SHP77 treated with DMSO at 0.1 percent for 48 hours (cell line): ENCODE results near the gene FRAT2.
A peak's percentile ranks its signal among the peaks of the same experiment; 100 is the strongest.

Experiments
- DNase-seq: peaks from one replicate; lab custom pipeline; 2025; lab: John Stamatoyannopoulos, UW

Gene FRAT2, protein sequence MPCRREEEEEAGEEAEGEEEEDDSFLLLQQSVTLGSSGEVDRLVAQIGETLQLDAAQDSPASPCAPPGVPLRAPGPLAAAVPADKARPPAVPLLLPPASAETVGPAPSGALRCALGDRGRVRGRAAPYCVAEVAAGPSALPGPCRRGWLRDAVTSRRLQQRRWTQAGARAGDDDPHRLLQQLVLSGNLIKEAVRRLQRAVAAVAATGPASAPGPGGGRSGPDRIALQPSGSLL

DNA sequence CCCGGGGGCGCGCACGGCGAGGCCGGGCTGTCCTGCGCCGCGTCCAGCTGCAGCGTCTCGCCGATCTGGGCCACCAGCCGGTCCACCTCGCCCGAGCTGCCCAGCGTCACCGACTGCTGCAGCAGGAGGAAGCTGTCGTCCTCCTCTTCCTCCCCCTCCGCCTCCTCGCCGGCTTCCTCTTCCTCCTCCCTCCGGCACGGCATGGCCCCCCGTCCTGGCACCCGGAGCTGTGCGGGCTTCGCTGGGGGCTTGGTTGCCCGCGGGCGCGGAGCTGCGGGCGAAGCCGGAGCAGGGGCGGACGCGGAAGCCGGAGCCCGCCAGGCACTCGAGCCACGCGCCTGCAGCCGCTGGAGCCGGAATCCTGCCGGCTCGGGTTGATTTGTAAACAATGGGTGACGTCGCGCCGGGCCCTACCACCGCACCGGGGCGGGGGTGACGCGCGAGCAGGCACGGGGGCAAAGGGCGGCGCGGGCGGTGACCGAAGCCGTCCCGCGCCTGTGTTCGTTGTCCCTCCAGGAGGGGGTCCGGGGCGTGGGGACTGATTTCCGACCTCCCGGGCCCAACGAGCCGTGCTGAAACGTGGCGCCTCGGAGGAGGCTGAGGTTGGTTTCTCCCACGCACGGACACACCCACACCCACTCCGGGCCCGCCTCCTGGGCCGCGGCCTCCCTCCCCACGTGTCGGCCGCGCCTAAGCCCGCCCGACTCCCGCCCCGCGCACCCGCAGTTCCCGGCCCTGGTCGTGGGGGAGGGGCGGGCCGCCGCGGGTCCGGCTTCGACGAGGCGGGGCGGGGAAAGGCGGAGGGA, at the start of gene FRAT2:
FRAT2 (minus strand) TSS at position 360 of the 806 bp plus-strand sequence; CDS start at position 203, 157 bp downstream.
- peak; percentile 75 for DNase-seq

DNA sequence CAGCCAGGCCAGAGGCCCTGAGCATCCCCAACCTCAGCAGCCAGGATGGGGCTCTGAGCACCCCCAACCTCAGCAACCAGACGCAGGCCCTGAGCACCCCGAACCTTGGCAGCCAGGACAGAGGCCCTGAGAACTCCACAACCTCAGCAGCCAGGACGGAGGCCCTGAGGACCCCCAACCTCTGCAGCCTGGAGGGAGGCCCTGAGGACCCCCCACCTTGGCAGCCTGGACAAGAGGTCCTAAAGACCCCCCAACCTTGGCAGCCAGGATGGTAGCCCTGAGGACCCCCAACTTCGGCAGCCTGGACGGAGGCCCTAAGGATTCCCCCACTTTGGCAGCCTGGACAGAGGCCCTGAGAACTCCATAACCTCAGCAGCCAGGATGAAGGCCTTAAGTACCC, 49.6 kb upstream of the FRAT2 start:
- DNase-seq, result no peak

DNA sequence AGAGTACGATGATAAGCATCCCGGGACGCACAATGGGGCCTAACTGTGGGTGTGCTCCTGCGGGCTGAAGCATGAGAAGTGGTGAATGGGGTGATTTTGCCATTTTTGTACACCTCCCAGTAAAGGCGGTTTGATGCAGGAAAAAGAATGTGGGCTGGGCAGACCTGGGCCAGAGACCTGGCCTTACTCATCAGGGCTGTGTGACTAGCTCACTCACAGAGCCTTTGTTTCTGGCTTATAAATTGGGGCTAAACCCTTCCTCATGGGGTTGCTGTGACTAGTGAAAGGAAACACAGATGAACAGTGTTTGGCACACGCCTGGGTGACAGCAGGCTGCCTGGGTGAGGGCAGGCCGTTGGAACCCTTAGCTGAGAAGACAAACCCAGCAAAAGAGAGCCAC, 48.6 kb upstream of the FRAT2 start:
- no peak for DNase-seq

DNA sequence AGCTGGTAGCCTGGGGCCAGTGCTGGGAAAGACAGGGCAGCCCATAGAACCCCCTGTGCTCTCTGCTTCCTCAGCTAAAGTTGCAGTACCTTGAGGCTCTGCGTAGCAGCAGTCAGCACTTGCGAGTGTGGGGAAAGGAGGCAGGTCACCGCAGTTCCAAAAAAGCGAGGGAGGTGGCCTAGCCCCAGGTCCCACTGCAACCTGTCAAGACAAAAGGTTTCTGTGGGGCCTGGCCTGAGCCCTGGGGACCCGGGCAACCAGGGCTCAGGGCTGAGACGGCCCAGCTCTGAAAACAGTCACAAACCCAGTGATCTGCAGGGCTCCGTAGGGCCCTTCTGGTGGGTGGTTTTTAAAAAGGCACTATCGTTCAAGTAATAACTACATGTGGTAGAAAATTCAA, 47.1 kb upstream of the FRAT2 start:
- no peak for DNase-seq

DNA sequence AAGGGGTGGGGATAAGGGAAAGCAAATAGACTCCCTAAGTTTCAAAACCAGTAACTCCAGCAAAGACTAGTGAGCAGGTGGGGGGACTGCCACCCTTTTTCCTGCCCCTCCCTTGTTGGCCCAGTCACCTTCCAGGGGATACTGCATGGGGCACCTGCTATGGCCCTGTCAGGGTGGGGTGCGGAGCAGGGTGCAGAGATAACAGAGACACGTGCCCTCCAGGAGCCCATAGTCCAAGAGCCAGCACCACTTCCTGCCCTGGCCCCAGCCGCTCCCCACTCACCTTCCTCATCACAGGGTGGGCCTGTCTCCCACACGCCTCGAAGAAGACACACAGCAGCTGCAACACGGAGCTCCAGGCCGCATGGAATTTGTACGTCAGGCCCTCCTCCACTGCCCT, 46.0 kb upstream of the FRAT2 start:
- DNase-seq, result no peak

DNA sequence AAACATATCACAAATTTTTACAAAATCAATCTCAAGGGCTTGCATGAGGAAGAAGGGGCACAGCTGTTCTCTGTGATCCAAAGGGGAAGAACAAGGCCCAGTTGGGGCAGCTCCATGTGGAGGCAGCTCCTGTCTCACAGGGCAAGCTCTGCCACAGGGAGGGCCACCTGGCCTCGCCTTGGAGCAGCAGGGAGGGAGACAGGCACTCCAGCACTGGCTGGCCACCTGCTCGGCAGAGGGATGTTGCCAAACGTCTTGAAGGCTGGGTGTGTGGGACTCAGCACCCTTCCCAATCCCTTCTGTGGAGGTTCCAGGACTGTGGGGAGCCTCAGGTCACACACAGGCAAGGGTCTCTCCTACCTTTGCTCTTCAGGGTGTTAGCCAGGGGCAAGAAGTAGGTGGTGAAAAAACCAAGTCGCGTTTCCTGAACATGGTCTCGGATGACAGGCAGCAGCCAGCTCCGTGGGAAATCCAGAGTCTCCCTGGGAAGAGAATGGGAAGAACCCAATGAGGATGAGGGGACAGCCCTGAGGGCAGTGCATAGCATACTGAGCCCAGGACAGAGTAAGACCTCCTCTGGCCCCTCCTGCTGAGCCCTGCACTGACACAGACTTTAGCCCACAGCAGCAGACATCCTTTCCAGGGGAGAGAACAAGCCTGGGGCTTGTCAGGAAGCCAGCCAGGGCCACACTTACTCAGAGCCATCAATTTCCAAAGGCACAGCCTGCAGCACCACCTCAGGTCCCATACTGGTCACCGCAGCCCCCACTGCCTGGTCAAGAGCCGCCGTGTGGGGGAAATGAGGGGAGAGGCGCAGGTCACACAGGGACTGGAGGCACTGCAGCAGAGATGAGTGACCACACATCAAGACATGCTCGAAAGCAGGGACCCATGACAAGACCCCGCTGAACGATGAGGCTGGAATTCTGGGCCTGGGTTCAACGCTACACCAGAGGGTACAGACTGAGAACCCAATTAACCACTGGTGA, 44.7 kb upstream of the FRAT2 start:
- no peak for DNase-seq

DNA sequence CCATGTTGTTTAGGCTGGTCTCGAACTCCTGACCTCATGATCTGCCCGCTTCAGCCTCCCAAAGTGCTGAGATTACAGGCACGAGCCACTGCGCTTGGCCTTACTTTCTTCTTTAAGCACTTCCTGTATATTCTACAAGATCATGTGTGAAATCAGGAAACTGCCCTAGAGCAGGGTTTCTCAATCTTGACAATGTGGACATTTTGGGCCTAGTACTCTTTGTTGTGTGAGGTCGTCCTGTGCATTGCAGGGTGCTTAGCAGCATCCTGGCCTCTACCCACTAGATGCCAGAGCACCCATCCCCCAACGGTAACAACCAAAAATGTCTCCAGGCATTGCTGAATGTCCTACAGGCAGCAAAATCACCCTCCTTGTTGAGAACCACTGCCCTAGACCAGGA, 41.9 kb upstream of the FRAT2 start:
- no peak for DNase-seq

DNA sequence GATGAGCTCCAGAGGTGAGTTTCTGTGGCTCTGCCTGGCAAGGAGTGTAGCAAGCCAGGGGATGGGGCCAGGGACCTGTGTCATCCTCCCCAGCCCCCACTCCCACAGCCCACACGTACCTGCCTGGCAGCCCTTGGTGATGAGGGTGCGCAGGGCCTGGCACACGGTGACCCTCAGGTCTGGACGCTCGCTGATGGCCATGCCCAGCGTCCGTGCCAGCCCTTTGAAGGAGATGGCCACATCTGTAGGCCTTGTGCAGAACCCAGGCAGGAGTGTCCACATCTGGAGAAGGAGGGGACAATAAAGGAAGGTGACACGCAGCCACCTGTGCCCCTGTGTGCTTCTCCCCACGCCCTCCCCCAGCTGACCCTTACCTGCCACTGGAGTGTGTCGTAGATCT, 38.9 kb upstream of the FRAT2 start:
- no peak for DNase-seq

DNA sequence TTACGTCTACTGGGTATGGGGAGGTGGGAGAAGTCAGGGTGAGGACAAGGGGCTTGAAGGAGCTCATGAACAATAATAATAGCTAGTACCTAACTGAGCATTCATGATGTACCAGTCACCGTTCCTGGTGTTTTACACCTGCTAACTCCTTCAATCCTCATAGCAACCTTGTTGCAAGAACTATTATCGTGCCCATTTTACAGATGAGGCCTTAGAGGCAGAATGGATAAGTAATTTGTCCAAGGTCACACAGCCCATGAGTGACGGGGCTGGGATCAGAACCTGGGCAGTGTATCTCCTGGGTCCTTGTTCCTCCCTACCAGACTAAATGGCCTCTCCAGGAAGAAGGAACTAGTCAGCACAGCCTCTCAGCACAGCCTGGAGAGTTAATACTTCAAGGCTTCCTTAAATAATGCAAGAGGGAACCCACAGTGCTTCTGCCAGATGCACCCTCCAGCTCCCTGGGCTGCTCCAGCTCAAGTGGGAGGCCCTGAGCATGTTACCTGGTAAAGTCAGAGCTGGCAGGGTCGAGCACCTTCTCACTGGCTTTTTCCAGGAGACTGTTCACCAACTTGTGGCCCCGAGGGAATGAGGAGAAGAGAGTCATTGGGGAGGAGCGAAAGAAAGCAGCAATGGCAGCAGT, 37.8 kb upstream of the FRAT2 start:
- DNase-seq, result no peak

DNA sequence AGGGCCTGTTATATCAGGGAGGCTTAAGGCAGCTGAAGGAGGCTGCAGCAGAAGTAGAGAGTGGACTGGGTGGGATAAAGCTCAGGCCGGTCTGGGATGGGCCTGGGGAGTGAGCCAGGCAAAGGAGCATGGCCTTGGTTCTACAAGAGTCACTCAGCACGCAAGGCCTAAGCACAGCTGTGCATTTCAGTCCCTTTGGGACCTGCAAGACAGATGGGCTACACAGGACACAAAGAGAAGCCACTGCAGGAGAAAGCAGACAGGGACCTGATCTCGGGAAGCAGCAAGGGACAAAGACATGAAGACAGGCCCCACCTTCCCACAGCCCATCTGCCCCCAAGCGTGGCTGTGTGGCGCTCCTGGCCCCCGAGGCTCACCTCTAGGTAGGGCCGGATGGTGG, 37.2 kb upstream of the FRAT2 start:
- no peak for DNase-seq

DNA sequence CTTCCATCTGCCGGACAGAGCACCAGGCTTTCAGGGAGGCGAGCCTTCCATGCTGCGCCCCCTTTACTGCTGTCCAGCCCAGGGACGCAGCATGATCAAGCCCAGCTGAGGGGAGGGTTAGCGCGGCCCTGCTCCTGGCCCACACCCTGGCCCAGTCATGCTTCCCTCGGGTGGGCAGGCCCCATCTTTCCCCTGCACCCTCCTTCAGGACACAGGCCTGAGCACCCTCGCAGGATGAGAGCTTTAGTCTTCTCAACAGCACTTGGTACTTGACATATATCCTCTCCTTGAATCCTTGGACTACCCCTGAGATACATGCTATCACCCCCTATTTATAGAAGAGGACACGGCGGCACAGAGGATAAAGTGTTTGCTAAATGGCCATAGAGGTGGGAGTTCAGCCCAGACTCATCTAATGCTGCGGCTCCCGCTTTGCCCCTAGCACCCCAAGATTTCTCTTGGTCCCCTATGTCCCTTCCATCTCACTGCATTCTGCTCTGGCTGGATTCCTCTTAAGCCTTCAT, 32.7 kb upstream of the FRAT2 start:
- no peak for DNase-seq

DNA sequence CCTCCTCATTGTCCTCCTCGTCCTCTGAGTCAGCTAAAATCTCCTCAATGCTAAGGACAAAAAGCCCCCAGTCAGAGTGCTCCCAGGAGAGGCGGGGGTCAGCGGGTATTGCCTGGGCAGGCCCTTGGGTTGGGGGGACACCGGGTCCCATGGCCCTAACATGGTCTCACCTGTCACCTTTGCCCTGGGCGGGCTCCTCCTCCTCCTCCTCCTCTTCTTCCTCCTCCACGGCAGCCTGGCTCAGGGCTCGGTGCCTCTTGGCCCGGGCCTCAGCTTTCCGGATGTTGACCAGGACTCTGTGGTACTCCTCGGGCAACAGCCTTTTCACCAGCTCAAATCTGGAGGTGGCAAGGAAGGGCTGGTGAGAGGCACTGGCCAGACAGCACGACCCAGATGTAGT, 32.0 kb upstream of the FRAT2 start:
- no peak for DNase-seq

DNA sequence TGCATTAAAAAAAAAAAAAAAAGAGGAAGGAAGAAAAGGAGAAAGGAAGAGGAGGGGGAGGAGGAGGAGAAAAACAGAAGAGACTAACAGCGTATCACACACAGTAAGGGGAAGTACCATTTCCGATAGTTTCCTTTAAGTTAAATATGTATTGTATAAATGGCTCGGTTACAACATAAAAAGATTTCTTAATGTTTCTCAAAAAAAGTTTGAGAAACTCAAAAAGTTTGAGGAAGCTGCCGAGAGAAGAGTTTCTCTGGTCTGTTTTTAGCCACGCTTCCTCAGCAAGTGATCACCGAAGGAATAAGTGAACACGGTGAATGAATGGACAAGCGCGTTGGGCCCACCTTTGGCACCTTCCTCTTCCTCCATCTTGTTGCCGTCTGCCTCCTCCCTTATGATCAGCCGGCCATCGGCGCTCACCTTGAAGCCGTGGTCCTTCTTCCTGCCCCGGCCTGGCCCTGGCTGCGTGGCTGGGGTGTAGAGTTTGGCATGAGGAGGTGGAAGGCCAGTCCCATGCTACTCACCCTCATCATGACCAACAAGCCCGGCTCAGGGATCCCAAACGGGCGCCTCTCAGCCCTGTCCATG, 31.3 kb upstream of the FRAT2 start:
- DNase-seq, result no peak

DNA sequence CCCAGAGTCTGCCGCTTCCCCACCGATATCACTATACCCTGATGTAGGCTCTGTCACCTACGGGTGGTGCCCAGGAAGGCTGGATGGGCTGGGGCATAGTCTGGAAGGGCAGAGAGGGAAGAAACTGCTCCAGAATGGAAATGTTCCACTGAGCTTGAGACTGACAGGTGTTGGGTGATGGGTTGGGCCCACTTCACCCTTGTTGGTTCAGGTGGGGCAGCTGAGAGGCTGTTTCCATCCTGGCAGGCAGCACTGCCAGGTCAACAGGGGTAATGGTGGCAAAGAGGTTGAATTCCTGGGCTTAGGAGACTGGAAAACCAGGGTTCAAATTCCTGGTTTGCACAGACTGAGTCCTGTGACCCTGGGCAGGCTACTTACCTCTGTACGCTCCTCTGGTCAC, 28.5 kb upstream of the FRAT2 start:
- no peak for DNase-seq

DNA sequence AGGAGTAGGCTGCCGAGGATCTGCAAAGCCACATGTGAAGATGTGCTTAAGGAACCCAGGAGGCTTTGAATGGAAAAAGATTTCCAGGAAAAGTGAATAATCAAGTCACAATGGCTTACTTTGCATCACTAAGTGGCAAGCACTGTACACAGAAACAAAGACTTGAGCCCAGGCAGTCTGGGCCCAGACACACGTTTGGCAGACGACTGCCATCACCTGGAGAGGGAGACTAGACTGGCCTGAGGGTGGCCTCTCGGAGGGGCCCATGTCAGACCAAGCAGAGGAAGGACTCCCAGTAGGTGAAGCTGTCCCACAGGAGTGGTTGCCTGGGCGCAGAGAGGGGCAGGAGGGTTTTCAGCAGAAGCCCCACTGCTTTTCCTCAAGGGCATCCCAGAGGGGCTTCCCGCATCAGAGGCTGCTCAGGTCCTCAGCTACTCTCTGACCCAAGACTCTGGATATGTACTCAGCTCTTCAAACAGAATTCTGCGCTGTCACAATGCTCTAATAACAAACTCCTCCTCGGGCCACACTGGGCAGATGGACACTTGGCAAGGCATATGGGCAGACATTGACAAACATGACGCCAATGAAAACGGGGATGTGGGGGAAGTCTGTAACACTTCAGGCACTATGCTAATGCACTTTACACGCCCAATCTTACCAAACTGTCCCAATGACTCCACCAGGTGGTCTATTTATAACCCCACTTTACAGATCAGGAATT, 27.9 kb upstream of the FRAT2 start:
- DNase-seq, result no peak

DNA sequence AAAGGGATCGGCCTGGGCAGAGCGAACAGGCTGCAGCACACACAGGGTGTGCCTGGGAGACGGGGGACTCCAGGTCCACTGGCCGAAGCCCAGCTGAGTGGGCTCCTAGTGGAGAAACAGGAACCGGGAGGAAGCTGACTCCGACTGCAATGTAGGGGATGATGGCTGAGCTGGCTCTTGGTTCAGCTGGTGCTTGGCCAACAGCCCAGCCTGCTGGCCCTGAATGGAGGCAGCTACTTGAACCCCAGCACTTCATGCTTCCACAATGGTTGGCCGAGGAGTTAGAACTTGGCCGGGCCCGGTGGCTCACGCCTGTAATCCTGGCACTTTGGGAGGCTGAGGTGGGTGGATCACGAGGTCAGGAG, 27.0 kb upstream of the FRAT2 start:
- no peak for DNase-seq

DNA sequence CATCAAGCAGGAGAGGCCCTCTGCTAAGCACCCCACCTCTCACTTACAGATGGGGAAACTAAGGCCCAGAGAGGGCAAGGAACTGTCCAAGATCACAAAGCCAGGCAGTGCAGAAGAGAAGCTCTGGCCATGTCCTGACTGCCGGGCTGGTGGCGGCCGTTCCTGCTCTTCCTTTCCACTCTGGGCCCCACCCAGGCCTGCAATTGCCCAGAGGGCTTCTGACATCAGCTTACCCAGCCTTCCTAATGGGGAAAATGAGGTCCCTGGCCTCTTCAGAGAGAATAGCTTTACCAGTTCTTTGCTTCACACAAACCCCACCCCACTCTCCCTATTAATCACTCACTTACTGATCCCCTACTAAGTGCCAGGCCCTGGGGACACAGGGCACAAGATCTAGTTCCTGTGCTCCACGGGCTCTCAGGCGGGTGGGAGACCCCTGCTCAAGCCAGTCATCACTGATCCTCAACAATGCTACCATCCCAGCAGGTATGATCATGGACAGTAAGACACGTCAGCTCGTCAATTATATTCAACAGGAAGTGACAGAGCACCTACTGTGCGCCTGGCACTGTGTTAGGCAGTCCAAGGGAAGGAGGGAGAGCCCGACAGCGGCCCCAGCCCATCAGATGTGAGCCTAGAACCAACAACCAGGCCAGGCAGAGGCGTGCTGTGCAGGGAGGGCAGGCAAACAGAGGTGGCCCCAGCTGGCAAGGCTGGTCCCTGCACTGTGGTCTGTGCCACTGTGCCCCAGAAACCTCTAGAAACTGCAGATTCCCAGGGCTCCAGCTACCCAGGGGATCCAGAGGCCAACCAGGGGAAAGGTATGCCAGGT, 26.4 kb upstream of the FRAT2 start:
- DNase-seq, result no peak

DNA sequence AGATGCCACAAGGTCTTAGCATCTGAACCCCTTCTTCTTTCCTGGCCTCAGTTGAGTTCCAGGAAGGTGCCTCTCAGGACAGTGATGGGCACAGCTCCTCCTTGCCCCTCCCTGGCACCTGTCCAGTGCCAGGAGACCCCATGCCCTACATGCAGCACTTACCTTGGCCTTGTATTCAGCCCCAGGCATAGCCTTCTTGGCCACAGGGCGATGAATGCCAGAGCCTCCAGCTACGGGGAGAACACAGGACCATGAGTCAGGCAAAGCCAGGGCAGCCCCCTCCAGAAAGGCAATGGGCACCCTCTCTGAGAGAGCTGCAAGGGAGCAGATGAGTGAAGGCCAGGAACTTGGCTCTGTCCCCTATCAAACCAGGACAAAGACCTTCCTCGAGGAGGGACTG, 24.3 kb upstream of the FRAT2 start:
- DNase-seq, result no peak

DNA sequence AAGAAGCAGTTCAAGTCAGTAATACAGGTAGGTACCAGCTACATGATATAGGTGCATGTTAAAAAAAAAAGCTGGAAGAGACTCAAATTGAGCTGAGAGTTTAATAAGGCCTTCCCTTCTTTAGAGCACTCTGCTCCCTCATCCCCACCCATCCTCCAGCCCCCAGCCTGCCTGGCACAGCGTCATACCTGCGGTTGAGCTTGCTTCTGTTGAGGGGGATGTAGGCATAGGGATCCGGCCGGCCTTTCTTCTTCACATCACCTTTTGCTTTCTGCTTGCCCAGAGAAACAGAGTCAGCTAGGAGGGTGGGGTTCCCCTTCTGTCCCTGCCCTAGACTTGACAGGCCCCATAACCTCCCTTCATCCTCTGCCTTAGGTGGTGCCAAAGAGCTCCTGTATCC, 23.8 kb upstream of the FRAT2 start:
- DNase-seq, result no peak

DNA sequence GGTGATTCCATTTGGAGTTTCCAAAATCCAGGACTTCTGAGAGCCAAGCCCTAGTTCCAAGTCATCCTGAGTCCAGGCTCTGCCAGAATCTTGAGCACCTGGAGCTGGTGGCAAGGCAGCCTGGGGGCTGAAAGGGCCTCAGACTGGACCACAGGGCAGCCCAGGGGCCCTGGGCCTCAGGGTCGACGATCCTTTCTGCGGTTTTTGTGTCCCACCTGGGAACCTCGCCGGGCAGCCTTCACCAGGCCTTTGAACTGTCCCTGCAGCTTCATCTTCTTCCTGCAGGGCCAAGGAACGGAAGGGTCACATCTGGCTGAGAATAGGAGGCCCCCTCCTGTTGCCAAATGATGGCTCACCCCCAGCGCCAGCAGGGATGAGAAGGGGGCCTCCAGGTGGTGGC, 22.4 kb upstream of the FRAT2 start:
- no peak for DNase-seq
